HUDEP-2 (cell line): ENCODE measurements around the gene CSKMT.
A peak's percentile ranks its signal among the peaks of the same experiment; 100 is the strongest.
"Not testable (repeated sequence)": the region's sequence is repeated elsewhere in the genome, so short reads cannot be mapped to it uniquely, and the experiment has no call there.

ENCODE experiments used
- DNase-seq, 76 experiments: peaks; one replicate each; lab custom pipeline; 2025; ENCODE audit not compliant: unreplicated experiment in 76 of 76; lab: John Stamatoyannopoulos, UW

CSKMT gene

GRCh38 chr11:62687508-62688396, 22.6 kb downstream of the CSKMT start:
- no peak for DNase-seq

- DNase-seq: no peak
These were observed 23.4 kb downstream of the CSKMT start for GRCh38 chr11:62688491-62688890.

- DNase-seq: no peak
These were observed 24.5 kb downstream of the CSKMT start, which contains the start of gene LRRN4CL for GRCh38 chr11:62689421-62690183. Gene LRRN4CL (minus strand): TSS chr11:62689530. CDS start chr11:62688508, 1,022 bp downstream.

- not testable (repeated sequence) for DNase-seq
These were observed 28.5 kb downstream of the CSKMT start for GRCh38 chr11:62693624-62694023.

- DNase-seq: peak in 69 of 76 experiments; percentile 9 to 77 (median 62)
These were observed 29.5 kb downstream of the CSKMT start for GRCh38 chr11:62694455-62695167.

GRCh38 chr11:62702246-62702645, 37.1 kb downstream of the CSKMT start:
- DNase-seq: no peak

- not testable (repeated sequence) for DNase-seq
These were observed 38.8 kb downstream of the CSKMT start for GRCh38 chr11:62703921-62704320.

- peak in 11 of 76 experiments; percentile 8 to 57 (median 27) for DNase-seq
These were observed 40.3 kb downstream of the CSKMT start for GRCh38 chr11:62705413-62705812.

GRCh38 chr11:62705880-62706849, 41.1 kb downstream of the CSKMT start:
- DNase-seq: peak in 75 of 76 experiments; percentile 35 to 95 (median 88)

- DNase-seq: peak in 4 of 76 experiments; percentile 22 to 51 (median 35)
These were observed 41.7 kb downstream of the CSKMT start for GRCh38 chr11:62706850-62707247.

- peak in 3 of 76 experiments; percentile 5 to 36 (median 6) for DNase-seq
These were observed 42.3 kb downstream of the CSKMT start, which contains the start of the genes BSCL2 and GNG3 for GRCh38 chr11:62707277-62707861. Gene BSCL2 (minus strand): TSS chr11:62707424. CDS start chr11:62707195, 229 bp downstream. Gene GNG3 (plus strand): TSS chr11:62707676. CDS start chr11:62708296, 620 bp downstream.

- DNase-seq: peak in 49 of 76 experiments; percentile 5 to 57 (median 30)
These were observed 43.3 kb downstream of the CSKMT start for GRCh38 chr11:62708392-62708791.

- peak in 9 of 76 experiments; percentile 11 to 63 (median 35) for DNase-seq
These were observed 43.7 kb downstream of the CSKMT start for GRCh38 chr11:62708793-62709192.

GRCh38 chr11:62709247-62710000, 44.3 kb downstream of the CSKMT start:
- DNase-seq: peak in 75 of 76 experiments; percentile 71 to 97 (median 93)

GRCh38 chr11:62710001-62710345, 44.9 kb downstream of the CSKMT start:
- peak in 13 of 76 experiments; percentile 3 to 70 (median 36) for DNase-seq

- DNase-seq: no peak
These were observed 47.2 kb downstream of the CSKMT start for GRCh38 chr11:62712276-62712812.

- no peak for DNase-seq
These were observed 47.7 kb downstream of the CSKMT start for GRCh38 chr11:62712861-62713260.

GRCh38 chr11:62713343-62713742, 48.2 kb downstream of the CSKMT start:
- DNase-seq: peak in 22 of 76 experiments; percentile 4 to 42 (median 18)
